ENCODE measurements around the gene WAS. TPM values are rescaled to one million over a fixed set of nuclear protein-coding genes. Genes with fewer than 3 reads are reported as not detected.
"Not testable (repeated sequence)": the region's sequence is repeated elsewhere in the genome, so short reads cannot be mapped to it uniquely, and the experiment has no call there.

Gene WAS
- total RNA-seq, 1 donor, result 64.3 TPM

DNA sequence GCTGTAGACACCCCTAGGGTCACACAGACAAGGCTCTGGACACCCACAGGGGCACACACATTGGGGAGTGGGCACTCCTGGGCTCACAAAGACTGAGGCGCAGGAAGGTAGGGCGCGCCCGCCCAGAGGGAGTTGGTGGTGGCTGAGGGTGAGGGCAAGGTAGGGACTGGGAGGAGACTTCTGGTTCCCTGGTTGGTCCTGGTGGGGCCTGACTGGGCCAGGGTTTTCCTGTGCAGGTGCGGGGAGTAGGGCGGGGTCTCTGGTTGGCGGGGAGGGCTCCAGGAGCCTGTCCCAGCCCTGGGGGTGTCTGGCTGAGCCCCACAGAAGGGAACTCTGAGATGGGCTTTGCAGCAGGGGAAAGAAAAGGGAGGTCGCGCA, 6.7 kb upstream of the WAS start:
- Histone ChIP-seq H3K4me1 (ENCODE audit: insufficient read depth, low read length) (peaks cover 54% of the 10 kb centered on the region), H3K4me3 (ENCODE audit: low read length) (peak overlapping the region; percentile 64), H3K27me3 (ENCODE audit: insufficient read depth, low read length) (no peaks in the 10 kb centered on the region), H3K9me3 (ENCODE audit: low read depth, low read length) (no peaks in the 10 kb centered on the region)

DNA sequence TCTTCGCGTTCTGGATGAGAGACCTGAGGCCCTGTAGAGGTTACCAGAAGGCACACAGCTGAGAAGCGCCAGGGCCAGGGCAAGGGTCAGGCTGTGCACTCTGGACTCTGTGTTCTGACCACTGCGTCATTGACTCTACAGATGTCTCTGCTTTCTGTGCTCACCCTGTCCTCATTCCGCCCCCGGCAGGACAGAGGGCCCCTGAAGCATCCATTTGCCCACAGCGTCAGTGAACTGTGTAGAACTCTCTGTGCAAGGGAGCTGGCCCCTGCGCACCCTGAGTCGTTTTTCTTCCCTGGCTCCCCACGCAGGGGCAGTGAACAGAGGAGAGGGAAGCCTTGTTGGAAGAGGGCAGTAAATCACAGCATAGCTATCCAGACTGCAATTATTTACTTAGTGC, 6.1 kb upstream of the WAS start:
- Histone ChIP-seq H3K4me3 (ENCODE audit: low read length) (no peak overlapping the region), H3K9me3 (ENCODE audit: low read depth, low read length) (no peaks in the 10 kb centered on the region), H3K27me3 (ENCODE audit: insufficient read depth, low read length) (no peaks in the 10 kb centered on the region), H3K4me1 (ENCODE audit: insufficient read depth, low read length) (peaks cover 60% of the 10 kb centered on the region)

DNA sequence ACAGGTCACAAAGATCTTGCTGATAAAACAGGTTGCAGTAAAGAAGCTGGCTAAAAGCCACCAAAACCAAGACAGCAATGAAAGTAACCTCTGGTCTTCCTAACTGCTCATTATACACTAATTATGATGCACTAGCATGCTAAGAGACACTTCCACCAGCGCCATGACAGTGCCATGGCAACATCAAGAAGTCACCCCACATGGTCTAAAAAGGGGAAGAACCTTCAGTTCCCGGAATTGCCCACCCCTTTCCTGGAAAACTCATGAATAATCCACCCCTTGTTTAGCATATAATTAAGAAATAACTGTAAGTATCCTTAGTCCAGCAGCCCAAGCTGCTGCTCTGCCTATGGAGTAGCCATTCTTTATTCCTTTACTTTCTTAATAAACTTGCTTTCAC, 3.1 kb upstream of the WAS start:
- not testable (repeated sequence) for H3K27me3 ChIP-seq (ENCODE audit: insufficient read depth, low read length); H3K9me3 ChIP-seq (ENCODE audit: low read depth, low read length); H3K4me3 ChIP-seq (ENCODE audit: low read length)
- H3K4me1 ChIP-seq (ENCODE audit: insufficient read depth, low read length), result peaks cover 76% of the 10 kb centered on the region

DNA sequence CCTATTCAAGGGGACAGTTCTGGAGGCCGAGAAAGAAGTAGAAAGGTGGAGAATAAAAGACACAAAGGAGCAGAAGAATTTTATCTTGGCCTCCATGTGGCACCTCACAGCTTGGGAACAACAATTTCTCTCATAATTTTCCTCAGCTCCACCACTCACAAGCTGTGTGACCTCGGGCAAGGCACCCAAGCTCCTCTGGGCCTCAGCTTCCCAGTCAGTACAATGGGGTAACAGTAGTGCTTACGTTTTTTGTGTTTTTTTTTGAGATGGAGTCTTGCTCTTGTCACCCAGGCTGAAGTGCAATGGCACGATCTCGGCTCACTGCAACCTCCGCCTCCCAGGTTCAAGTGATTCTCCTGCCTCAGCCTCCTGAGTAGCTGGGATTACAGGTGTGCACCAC, 2.7 kb upstream of the WAS start:
- not testable (repeated sequence) for H3K27me3 ChIP-seq (ENCODE audit: insufficient read depth, low read length); H3K4me3 ChIP-seq (ENCODE audit: low read length); H3K9me3 ChIP-seq (ENCODE audit: low read depth, low read length)
- peaks cover 77% of the 10 kb centered on the region for H3K4me1 ChIP-seq (ENCODE audit: insufficient read depth, low read length)

DNA sequence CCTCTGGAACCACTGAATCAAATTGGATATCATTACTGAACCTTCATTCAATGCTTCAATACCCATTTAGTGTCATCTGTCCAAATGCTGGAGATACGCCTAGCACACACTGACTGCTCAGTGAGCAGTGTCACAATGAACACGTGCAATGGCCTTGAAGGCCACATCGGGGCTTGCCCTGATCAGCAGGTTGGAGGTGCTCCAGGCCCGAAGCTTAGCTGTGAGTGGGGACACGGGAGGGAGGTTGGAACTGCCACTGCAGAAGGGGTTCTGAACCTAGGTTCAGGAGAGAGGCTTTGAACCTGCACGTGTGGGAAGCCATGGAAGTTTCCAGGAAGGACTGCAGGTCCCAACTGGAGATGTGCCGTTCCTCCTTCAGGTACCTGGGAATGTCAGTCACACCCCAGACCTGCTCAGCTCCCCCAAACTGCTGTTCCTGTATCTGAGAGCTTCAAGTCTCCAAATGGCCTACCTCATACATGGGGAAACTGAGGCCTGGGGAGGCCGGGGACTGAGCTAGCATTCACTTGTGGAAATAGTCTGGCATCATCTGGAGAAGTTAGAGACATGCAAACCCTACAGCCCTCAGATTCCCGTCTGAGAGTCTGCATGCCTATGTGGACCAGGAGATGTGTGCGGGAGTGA, 1.9 kb upstream of the WAS start:
- no peaks in the 10 kb centered on the region for H3K27me3 ChIP-seq (ENCODE audit: insufficient read depth, low read length)
- H3K4me1 ChIP-seq (ENCODE audit: insufficient read depth, low read length), result peaks cover 84% of the 10 kb centered on the region
- no peak overlapping the region for H3K4me3 ChIP-seq (ENCODE audit: low read length)
- H3K9me3 ChIP-seq (ENCODE audit: low read depth, low read length), result no peaks in the 10 kb centered on the region

DNA sequence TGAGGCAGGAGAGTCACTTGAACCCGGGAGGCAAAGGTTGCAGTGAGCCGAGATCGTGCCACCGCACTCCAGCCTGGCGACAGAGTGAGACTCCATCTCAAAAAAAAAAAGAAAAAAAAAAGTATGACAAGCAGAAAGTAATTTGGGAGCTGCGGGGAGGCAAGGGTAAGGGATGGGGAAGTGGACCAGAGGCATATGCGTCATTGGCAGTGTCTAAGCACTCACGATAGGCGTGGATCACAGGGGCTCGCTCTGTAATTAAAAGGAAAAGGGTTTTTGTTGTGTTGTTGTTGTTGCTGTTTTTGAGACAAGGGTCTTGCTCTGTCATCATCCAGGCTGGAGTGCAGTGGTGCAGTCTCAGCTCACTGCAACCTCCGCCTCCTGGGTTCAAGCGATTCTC, 804 bp upstream of the WAS start:
- H3K9me3 ChIP-seq (ENCODE audit: low read depth, low read length); H3K27me3 ChIP-seq (ENCODE audit: insufficient read depth, low read length); H3K4me3 ChIP-seq (ENCODE audit: low read length): not testable (repeated sequence)
- H3K4me1 ChIP-seq (ENCODE audit: insufficient read depth, low read length), result peaks cover 82% of the 10 kb centered on the region

DNA sequence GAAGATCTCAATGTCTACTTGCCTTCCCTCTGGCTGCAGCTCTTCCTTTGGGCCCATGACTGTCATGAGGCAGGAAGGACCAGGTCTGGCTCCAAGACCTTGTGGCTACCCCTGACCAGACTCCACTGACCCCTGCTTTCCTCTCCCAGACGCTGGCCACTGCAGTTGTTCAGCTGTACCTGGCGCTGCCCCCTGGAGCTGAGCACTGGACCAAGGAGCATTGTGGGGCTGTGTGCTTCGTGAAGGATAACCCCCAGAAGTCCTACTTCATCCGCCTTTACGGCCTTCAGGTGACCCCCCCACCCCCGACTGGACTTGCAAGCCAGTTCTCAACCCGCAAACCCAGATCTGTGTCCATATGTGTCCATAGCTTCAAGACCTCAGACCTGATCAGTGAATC, 535 bp downstream of the WAS start:
- peaks cover 72% of the 10 kb centered on the region for H3K4me1 ChIP-seq (ENCODE audit: insufficient read depth, low read length)
- H3K9me3 ChIP-seq (ENCODE audit: low read depth, low read length), result no peaks in the 10 kb centered on the region
- H3K4me3 ChIP-seq (ENCODE audit: low read length), result peak overlapping the region; percentile 66

DNA sequence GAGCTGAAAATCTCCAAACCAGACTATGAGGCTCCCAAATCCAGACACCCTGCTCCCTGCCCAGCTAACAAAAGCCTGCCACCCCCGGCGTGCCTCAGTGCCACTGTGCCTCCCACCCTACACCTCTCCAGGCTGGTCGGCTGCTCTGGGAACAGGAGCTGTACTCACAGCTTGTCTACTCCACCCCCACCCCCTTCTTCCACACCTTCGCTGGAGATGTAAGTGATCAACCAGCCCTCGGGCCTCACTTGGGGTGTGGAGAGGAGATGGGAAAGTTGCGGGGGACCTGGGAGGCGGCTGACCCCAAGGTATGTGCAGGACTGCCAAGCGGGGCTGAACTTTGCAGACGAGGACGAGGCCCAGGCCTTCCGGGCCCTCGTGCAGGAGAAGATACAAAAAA, 1.8 kb downstream of the WAS start:
- peaks cover 59% of the 10 kb centered on the region for H3K4me1 ChIP-seq (ENCODE audit: insufficient read depth, low read length)
- no peak overlapping the region for H3K4me3 ChIP-seq (ENCODE audit: low read length)
- no peaks in the 10 kb centered on the region for H3K9me3 ChIP-seq (ENCODE audit: low read depth, low read length)
- H3K27me3 ChIP-seq (ENCODE audit: insufficient read depth, low read length), result no peaks in the 10 kb centered on the region

More for the DNA sequence above, 535 bp downstream of the WAS start:
- no peaks in the 10 kb centered on the region for H3K27me3 ChIP-seq (ENCODE audit: insufficient read depth, low read length)

DNA sequence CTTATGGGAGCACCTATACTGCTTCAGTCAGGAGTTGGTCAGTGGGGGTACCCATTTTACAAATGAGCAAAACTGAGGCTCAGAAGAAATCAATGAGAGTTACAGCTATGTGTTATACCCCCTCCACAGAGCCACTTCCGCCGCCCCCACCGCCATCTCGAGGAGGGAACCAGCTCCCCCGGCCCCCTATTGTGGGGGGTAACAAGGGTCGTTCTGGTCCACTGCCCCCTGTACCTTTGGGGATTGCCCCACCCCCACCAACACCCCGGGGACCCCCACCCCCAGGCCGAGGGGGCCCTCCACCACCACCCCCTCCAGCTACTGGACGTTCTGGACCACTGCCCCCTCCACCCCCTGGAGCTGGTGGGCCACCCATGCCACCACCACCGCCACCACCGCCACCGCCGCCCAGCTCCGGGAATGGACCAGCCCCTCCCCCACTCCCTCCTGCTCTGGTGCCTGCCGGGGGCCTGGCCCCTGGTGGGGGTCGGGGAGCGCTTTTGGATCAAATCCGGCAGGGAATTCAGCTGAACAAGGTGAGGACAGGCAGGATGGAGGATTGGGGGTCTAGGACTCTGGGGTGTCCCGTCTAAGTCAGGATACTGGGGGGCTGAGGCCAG, 5.0 kb downstream of the WAS start:
- no peaks in the 10 kb centered on the region for H3K27me3 ChIP-seq (ENCODE audit: insufficient read depth, low read length)
- peaks cover 31% of the 10 kb centered on the region for H3K4me1 ChIP-seq (ENCODE audit: insufficient read depth, low read length)
- no peaks in the 10 kb centered on the region for H3K9me3 ChIP-seq (ENCODE audit: low read depth, low read length)
- no peak overlapping the region for H3K4me3 ChIP-seq (ENCODE audit: low read length)

DNA sequence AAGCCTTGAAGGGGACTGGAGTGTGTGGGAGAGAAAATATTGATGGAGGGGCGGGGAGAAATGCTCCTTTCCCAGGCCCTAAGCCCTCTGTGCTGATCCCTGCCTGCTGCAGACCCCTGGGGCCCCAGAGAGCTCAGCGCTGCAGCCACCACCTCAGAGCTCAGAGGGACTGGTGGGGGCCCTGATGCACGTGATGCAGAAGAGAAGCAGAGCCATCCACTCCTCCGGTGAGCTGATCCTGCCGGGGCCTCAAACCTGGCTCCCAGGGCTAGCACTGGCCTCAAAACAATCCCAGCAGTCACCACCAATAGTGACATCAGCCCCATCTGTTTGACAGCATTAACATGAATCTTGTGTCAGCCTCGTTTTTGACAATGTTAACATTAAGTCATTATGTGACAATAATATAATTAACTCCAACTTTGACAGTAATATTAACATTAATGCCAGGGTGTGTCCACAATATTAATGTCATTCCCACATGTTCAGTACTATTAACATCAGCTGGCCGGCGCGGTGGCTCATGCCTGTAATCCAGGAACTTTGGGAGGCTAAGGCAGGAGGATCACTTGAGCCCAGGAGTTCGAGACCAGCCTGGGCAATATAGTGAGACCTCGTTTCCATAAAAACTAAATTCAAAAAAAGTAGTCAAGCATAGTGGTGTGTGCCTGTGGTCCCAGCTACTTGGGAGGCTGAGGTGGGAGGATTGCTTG, 5.8 kb downstream of the WAS start:
- Histone ChIP-seq H3K27me3 (ENCODE audit: insufficient read depth, low read length) (no peaks in the 10 kb centered on the region), H3K4me3 (ENCODE audit: low read length) (no peak overlapping the region), H3K9me3 (ENCODE audit: low read depth, low read length) (no peaks in the 10 kb centered on the region), H3K4me1 (ENCODE audit: insufficient read depth, low read length) (peaks cover 33% of the 10 kb centered on the region)

DNA sequence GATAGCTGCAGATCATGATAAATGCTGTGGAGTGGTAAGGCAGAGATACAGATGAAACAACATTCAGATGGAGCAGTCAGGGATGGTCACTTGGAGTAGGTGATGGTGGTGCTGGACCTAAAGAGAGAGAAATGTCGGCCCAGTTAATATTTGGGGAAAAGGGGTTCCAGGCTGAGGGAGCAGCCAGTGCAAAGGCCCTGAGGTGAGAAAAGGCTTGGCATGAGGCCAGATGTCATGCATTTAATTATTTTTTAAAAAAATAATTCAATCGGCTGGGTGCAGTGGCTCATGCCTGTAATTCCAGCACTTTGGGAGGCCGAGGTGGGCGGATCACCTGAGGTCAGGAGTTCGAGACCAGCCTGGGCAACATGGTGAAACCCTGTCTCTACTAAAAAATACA, 8.1 kb downstream of the WAS start:
- H3K4me1 ChIP-seq (ENCODE audit: insufficient read depth, low read length), result peaks cover 20% of the 10 kb centered on the region
- H3K4me3 ChIP-seq (ENCODE audit: low read length), result not testable (repeated sequence)

DNA sequence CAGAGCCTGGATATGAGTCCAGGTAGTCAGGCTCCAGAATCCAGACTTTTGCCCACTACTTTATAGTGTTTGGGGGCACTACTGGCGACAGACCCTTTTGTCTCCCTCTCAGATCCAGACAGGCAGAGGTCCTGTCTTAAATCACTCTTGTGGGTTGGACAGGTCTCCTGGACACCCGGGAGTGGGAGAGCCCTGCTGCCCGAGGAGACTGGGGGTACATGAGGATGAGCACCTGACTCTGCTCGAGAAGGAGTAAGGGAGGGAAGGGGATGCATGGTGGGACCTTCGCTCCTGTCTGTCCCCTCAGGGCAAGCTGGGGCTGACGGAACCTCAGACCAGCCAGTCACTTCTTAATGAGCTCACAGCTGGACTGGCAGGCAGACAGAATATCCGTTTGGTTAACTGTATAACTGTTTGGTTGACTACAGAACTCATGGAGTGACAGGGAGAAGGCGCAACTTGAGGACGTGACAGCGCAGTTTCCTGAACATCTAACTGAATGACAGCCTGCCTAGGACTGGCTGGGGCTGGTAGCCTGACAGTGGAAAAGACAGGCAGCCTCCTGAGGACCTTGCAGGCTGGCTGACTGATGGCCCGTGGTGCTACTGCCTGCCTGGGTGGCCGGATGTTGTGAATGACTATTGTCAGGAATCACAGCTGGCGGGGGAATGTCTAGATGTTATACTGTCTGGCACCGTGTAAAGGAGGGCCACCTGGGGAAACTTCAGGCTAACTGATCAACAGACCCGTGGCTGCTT, 11.4 kb downstream of the WAS start:
- H3K9me3 ChIP-seq (ENCODE audit: low read depth, low read length), result no peaks in the 10 kb centered on the region
- no peaks in the 10 kb centered on the region for H3K27me3 ChIP-seq (ENCODE audit: insufficient read depth, low read length)
- no peak overlapping the region for H3K4me3 ChIP-seq (ENCODE audit: low read length)
- H3K4me1 ChIP-seq (ENCODE audit: insufficient read depth, low read length), result peaks cover 20% of the 10 kb centered on the region

More for the DNA sequence above, 8.1 kb downstream of the WAS start:
- not testable (repeated sequence) for H3K9me3 ChIP-seq (ENCODE audit: low read depth, low read length); H3K27me3 ChIP-seq (ENCODE audit: insufficient read depth, low read length)

DNA sequence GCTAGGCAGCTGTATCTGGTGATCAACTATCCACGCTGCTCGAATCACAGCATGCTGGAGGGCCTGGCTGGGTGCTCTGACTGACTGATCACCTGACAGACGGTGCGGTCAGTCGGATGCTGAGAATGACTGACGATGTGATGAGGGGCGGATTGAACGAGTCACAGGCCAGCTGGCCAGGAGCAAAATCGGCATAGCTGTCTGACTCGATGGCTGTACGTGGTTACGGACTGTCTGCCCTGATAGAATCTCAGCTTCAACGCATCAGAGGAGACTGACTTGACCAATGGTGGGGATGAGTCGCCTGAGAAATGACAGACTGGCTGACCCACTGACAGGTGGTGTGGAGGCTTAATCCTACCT, 11.9 kb downstream of the WAS start:
- peaks cover 20% of the 10 kb centered on the region for H3K4me1 ChIP-seq (ENCODE audit: insufficient read depth, low read length)
- H3K9me3 ChIP-seq (ENCODE audit: low read depth, low read length), result no peaks in the 10 kb centered on the region
- H3K27me3 ChIP-seq (ENCODE audit: insufficient read depth, low read length), result no peaks in the 10 kb centered on the region
- H3K4me3 ChIP-seq (ENCODE audit: low read length), result peak overlapping the region; percentile 55

DNA sequence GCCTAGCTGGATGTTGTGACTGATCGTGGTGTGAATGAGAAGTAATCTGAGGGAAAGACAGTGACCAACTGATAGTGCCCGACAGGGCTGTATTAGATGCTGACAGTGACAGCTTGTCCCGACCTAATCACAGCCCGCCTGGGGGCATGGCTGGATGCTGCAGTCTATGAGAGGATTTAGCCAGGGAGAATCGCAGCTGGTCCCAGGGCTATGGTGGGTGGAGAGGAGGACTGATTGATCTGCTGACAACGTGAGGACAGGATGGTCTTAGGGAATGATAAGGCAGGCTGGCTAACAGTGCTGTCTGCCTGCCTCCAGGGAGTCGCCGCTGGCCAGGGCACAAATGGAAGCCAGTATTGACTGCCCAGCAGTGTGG, 12.3 kb downstream of the WAS start:
- peaks cover 20% of the 10 kb centered on the region for H3K4me1 ChIP-seq (ENCODE audit: insufficient read depth, low read length)
- no peaks in the 10 kb centered on the region for H3K27me3 ChIP-seq (ENCODE audit: insufficient read depth, low read length)
- no peaks in the 10 kb centered on the region for H3K9me3 ChIP-seq (ENCODE audit: low read depth, low read length)
- H3K4me3 ChIP-seq (ENCODE audit: low read length), result peak overlapping the region; percentile 55

DNA sequence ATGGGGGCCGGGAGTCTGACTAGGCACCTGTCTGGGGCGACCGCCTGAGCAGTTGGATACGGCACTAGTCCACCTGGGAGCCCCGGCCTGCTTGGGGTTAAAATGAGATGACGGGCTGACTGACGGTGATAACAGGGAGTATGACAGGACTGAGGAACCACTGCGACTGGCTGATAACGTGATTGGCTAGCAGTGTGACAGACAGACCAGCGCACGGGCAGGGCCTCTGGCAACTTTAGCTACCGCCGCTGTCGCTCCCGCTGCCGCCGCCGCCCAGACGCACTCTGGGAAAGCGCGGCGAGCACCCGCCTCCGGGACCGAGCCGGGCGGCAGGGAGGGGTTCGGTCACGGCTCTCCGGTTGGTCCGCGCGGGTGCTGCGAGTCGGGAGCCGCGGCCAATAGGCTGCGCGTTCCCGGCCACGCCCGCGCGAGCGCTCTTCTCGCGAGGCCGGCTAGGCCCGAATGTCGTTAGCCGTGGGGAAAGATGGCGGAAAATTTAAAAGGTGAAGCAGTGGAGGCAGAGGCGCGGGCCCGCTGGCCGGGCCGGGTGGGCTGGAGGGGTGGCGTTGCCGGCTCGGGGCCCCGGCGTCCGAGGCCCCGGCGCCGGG, 12.8 kb downstream of the WAS start, which contains the start of gene SUV39H1:
TSS of gene SUV39H1 (plus strand) at position 434 of the 608 bp plus-strand sequence. CDS start at position 485, 51 bp downstream.
- no peaks in the 10 kb centered on the region for H3K27me3 ChIP-seq (ENCODE audit: insufficient read depth, low read length)
- H3K9me3 ChIP-seq (ENCODE audit: low read depth, low read length), result no peaks in the 10 kb centered on the region
- peaks cover 20% of the 10 kb centered on the region for H3K4me1 ChIP-seq (ENCODE audit: insufficient read depth, low read length)
- H3K4me3 ChIP-seq (ENCODE audit: low read length), result peak within 1 kb of the TSS; percentile 55

Data from mononuclear cell (primary cell).